Kidney (tissue), 14 donors: ENCODE results near the gene TMEM126A. TPM values are rescaled to one million over a fixed set of nuclear protein-coding genes. Genes with fewer than 3 reads are reported as not detected.
A peak's percentile ranks its signal among the peaks of the same experiment; 100 is the strongest.

Experiments
- DNase-seq, 5 donors: peaks; one replicate each; pipeline ENCODE4 v3.0.0-alpha.2; 2013 to 2020
- FAIRE-seq: peaks from 2 replicates; lab custom pipeline; 2012; peaks lifted over from hg19 to GRCh38; lab: Jason Lieb, UNC
- H3K27ac ChIP-seq, 2 donors: one replicate each; pipeline ENCODE4 v1.7.0; 2013; ENCODE audit warnings: low read depth in 2 of 2, low read length in 2 of 2, inconsistent platforms in 1 of 2
- H3K27me3 ChIP-seq: one replicate; pipeline ENCODE4 v1.7.1; 2013; ENCODE audit warnings: low read length, inconsistent platforms; ENCODE audit not compliant: control insufficient read depth, insufficient read depth
- H3K36me3 ChIP-seq, 3 donors: one replicate each; pipeline versions ENCODE4 v1.7.0 to v1.7.1; 2013; ENCODE audit warnings: low read length in 3 of 3, control low read depth in 1 of 3, inconsistent platforms in 1 of 3; ENCODE audit not compliant: insufficient read depth in 3 of 3, control insufficient read depth in 2 of 3
- H3K4me1 ChIP-seq, 3 donors: one replicate each; pipeline versions ENCODE4 v1.7.0 to v1.7.1; 2013; ENCODE audit warnings: low read length in 3 of 3, inconsistent platforms in 1 of 3, low read depth in 1 of 3; ENCODE audit not compliant: control insufficient read depth in 2 of 3, insufficient read depth in 2 of 3
- H3K4me3 ChIP-seq, 3 donors: one replicate each; pipeline versions ENCODE4 v1.7.0 to v1.8.1; 2013; ENCODE audit warnings: low read length in 3 of 3, control low read depth in 1 of 3, inconsistent platforms in 1 of 3
- H3K9ac ChIP-seq, 3 donors: one replicate each; pipeline versions ENCODE4 v1.7.0 to v1.7.1; 2013; ENCODE audit warnings: low read length in 3 of 3, control low read depth in 1 of 3, inconsistent platforms in 1 of 3
- H3K9me3 ChIP-seq, 3 donors: one replicate each; pipeline versions ENCODE4 v1.7.0 to v1.7.1; 2013; ENCODE audit warnings: low read length in 3 of 3, control low read depth in 1 of 3, inconsistent platforms in 1 of 3; ENCODE audit not compliant: control insufficient read depth in 2 of 3, insufficient read depth in 1 of 3
- CTCF ChIP-seq: IDR thresholded peaks from 3 replicates; pipeline ENCODE4 v1.5.1; 2012; ENCODE audit warnings: mild to moderate bottlenecking, moderate library complexity, borderline replicate concordance; ENCODE audit not compliant: insufficient read depth; ENCODE audit errors: extremely low read depth
- intact Hi-C: fragments of 100-400 bp; cut with DNase I; formaldehyde crosslinking; loops from one replicate; pipeline ENCODE4 v1.11.1; 2022
- polyA plus RNA-seq: library from polyadenylated mRNA; stranded (reverse); fragments of 350-450 nt; fragmentation: Illumina TruSeq; extraction: RNeasy Lipid Tissue Mini Kit (QIAGEN cat#74804); gene quantifications from one replicate; pipeline ENCODE4 v1.2.3, GENCODE V29; 2014; ENCODE audit warnings: low read depth, low replicate concordance; ENCODE audit not compliant: insufficient read depth
- total RNA-seq: library from RNA; stranded (reverse); fragmentation: NEBNext Ultra II Directional; extraction: Animal tissue kit (Norgen Biotek cat#: 25700); gene quantifications from one replicate; pipeline ENCODE4 v1.2.1, GENCODE V29; 2021
- donor health status: control.
- donor health status: control.
- donor health status: control.
- donor health status: control.
- donor health status: control.
- donor health status: DM: yes; HTN: yes; CAD: no.
- donor health status: Normal renal cell carcinoma (clear cell type).

TMEM126A gene
- total and polyA plus RNA-seq, 2 donors from 2014 or later: 20.3 to 63.8 TPM

GRCh38 chr11:85619499-85619898, 28.3 kb upstream of the TMEM126A start:
- Histone ChIP-seq H3K27ac (no peak overlapping the region), H3K9me3 (no peaks in the 10 kb centered on the region), H3K4me3 (no peak overlapping the region), H3K36me3 (no peaks in the 10 kb centered on the region), H3K4me1 (peaks cover 0 to 6% (median 0%) of the 10 kb centered on the region in 3 donors), H3K27me3 (no peaks in the 10 kb centered on the region), H3K9ac (no peak overlapping the region)
- intact Hi-C loops: no loop called here
- TF ChIP-seq CTCF: no peak
- DNase-seq (no peak), FAIRE-seq (no peak)

DNA sequence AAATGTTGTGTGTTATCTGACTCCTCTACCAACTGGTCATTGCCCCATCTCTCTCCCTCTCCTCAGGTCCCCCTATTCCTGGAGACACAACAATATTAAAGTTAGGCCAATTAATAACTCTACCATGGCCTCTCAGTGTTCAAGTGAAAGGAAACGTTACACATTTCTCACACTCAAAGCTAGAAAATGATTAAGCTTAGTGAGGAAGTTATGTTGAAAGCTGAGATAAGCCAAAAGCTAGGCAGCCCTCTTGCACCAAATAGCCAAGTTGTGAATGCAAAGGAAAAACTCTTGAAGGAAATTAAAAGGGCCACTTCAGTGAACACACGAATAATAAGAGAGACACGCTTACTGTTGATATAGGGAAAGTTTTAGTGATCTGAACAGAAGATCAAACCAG, 27.5 kb upstream of the TMEM126A start:
- DNase-seq: no peak

GRCh38 chr11:85626496-85626895, 21.3 kb upstream of the TMEM126A start:
- FAIRE-seq (no peak), DNase-seq (peak in 1 of 5 donors; percentile 20)
- Histone ChIP-seq H3K27me3 (no peaks in the 10 kb centered on the region), H3K9me3 (no peaks in the 10 kb centered on the region), H3K36me3 (no peaks in the 10 kb centered on the region), H3K9ac (peak overlapping the region in 1 of 3 donors; percentile 91), H3K27ac (peak overlapping the region in 1 of 2 donors; percentile 93), H3K4me3 (peak overlapping the region in 2 of 3 donors; percentile 87 to 95), H3K4me1 (peaks cover 0 to 4% (median 0%) of the 10 kb centered on the region in 3 donors)
- intact Hi-C loops: no loop called here
- no peak for TF ChIP-seq CTCF

More for the DNA sequence above, 27.5 kb upstream of the TMEM126A start:
- H3K4me1 ChIP-seq: peaks cover 0 to 6% (median 0%) of the 10 kb centered on the region in 3 donors
- H3K27ac ChIP-seq: no peak overlapping the region
- no peaks in the 10 kb centered on the region for H3K9me3 ChIP-seq
- no peak for TF ChIP-seq CTCF
- no peak for FAIRE-seq
- H3K27me3 ChIP-seq: no peaks in the 10 kb centered on the region
- intact Hi-C loops: no loop called here
- no peaks in the 10 kb centered on the region for H3K36me3 ChIP-seq
- no peak overlapping the region for H3K9ac ChIP-seq
- H3K4me3 ChIP-seq: no peak overlapping the region
